GM19328 (cell line): ENCODE data around the gene GPSM3.
"Not testable (repeated sequence)": the region's sequence is repeated elsewhere in the genome, so short reads cannot be mapped to it uniquely, and the experiment has no call there.

Experiments
- ATAC-seq: cut with Tn5 transposase; IDR thresholded peaks from one replicate; pipeline ENCODE4 v1.9.1; 2021; ENCODE audit warnings: mild to moderate bottlenecking, moderate library complexity; ENCODE audit not compliant: unreplicated experiment

The GPSM3 gene, protein sequence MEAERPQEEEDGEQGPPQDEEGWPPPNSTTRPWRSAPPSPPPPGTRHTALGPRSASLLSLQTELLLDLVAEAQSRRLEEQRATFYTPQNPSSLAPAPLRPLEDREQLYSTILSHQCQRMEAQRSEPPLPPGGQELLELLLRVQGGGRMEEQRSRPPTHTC

DNA sequence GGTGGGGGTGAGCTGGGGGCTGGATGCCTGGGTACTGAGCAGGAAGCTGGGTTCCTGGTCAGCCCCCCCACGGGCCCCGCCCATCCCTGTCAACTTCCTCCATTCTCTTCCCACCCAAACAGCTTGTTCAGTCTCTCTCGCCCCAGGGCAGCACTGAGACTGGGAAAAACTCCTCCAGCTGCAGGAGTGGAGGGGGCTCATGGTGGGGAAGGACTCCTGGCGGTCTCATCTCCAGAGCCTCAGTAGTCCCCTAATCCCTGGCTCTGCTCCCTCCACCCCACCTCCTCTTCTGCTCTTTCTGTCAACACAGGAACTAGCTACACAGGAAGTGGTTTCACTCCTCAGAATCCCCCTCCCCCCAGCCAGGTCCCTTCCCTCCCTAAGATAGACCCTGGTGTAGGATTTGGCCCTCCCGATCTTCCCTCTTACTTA is at the start of gene GPSM3:
Gene GPSM3 (minus strand): TSS at position 36 of the 432 bp plus-strand sequence. CDS start 130 bp downstream, outside the sequence.
- ATAC-seq = no peak

- no peak for ATAC-seq
These were observed 48.2 kb upstream of the GPSM3 start for GRCh38 chr6:32240686-32241085.

DNA sequence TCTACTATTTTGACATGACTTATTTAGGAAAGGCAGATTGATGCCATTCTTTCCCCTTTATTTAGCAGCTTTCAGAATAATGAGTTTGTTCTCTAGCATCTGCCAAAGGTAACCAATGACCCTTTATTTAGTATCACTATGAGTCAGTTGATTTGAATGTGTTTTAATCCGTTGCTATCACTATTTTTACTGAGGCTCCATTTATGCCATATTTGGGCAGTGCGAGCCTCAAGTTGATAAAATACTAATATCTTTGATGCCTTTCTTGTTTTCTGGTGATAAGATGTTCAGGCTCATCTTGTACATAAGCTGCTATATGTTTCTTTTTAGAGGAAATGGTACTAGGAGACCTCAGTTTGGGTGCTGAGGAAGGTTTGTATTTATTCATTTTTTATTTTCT is 47.0 kb upstream of the GPSM3 start:
- no peak for ATAC-seq

DNA sequence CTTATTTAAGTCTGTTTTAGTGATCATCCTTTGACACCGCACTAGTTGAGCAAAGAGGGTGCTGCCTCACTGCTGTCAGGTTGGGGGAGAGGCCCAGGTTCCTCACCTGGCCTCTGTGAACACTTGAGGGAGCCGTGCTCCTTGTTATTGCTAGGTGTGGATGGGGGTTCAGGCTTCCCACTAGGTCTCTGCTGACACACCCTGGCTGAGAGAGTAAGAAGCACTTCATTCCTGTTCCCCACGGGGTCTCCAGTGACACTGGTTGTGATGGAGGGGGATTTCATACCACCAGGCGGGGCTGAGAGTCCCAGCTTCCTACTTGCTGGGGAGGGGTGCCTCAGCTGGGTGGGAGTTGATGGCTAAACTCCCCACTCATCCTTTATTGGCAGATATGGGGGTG is 42.5 kb upstream of the GPSM3 start:
- ATAC-seq = no peak

DNA sequence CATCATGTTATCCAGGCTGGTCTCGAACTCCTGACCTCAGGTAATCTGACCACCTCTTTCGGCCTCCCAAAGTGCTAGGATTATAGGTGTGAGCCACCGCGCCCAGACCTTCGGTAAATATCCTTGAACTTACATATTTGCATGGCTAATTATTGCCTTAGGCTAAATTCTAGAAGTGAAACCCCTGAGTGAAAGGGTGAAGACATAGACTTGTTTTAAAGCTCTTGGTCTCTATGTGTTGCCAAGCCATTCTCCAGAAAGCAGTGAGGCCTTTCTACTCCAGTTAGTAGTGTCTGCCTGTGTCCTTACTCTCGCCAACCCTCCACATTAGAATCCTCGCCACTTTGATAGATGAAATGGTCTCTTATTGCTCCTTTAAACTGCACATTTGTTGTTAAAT is 34.0 kb upstream of the GPSM3 start:
- no peak for ATAC-seq

DNA sequence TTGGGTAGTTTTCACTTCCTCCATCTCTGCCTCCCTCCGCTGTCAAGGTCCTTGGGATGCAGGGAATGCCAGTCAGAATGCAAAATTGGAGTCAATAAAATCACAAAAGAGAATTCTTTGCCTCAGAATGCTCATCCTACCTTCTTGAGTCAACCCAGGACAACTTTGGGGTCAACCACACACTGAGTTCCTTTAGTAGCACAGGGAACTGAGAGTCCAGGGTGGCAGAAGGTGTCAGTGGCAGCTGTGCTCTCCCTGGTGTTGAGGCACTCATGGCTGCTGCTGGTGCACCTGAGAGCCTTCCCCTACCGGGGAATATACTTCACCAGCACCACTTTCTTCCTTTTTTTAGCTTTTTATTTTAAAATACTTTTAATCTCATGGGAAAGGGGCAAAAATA is 32.3 kb upstream of the GPSM3 start:
- ATAC-seq = no peak

GRCh38 chr6:32223258-32224235 is 31.1 kb upstream of the GPSM3 start, which contains the start of gene NOTCH4:
NOTCH4 (minus strand) TSS chr6:32224067; CDS start chr6:32223928, 139 bp downstream.
- no peak for ATAC-seq

GRCh38 chr6:32222333-32223230 is 30.1 kb upstream of the GPSM3 start:
- no peak for ATAC-seq

DNA sequence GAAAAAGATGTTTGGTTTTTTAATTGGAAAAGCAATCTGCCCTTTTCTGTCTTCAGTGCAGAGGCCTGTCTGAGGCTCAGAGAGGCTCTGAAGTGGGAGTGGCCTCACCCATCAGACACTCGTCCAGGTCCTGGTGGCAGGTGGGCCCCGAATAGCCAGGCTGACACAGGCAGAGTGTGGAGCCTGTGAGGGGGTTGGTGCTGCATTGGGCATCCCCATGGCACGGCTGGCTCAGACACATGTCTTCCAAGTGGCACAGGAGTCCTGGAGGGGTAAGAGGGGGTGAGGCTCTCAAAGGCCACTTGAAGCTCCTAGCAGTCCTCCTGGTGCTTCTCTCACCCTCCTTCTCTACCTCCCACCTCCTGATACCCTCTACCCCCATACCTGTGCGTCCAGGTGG is 27.6 kb upstream of the GPSM3 start:
- no peak for ATAC-seq

DNA sequence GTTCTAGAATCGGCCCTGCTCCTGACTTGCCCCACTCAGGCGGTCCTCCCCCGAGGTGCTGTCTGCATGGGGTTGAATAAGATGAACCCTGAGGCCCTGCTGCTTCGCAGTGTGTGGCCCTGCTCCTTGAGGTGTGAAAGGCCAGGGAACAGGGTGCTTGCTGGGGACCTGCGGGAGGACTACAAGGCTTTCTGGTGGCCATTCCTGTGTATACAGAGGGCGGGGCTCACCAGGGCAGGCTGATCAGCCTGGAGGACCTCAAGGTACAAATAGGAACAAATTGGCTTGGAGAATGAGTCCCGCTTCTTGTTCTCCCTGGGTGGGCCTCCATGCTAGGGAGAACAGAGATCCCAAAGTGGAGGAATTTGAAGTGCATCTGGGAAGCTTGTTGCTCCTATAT is 25.7 kb upstream of the GPSM3 start:
- no peak for ATAC-seq

GRCh38 chr6:32216998-32217397 is 24.6 kb upstream of the GPSM3 start:
- ATAC-seq = no peak

GRCh38 chr6:32216285-32216684 is 23.8 kb upstream of the GPSM3 start:
- no peak for ATAC-seq

GRCh38 chr6:32215617-32216016 is 23.2 kb upstream of the GPSM3 start:
- ATAC-seq = no peak

- no peak for ATAC-seq
These were observed 21.7 kb upstream of the GPSM3 start for GRCh38 chr6:32214126-32214525.

GRCh38 chr6:32213649-32214048 is 21.2 kb upstream of the GPSM3 start:
- ATAC-seq = no peak

GRCh38 chr6:32212076-32212760 is 19.8 kb upstream of the GPSM3 start:
- no peak for ATAC-seq

DNA sequence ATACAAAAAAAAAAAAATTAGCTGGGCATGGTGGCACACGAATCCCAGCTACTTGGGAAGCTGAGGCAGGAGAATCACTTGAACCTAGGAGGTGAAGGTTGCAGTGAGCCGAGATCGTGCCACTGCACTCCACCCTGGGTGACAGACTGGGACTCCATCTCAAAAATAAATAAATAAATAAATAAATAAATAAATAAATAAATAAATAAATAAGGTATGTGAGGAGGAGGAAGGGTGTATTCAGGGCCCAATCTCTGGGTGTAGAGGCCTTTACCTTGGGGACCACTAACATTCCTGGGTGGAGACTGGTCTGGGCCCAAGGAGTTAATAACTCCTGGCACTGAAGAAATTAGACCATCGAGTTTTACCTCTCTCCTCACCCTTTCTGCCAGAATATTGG is 19.0 kb upstream of the GPSM3 start:
- not testable (repeated sequence) for ATAC-seq

DNA sequence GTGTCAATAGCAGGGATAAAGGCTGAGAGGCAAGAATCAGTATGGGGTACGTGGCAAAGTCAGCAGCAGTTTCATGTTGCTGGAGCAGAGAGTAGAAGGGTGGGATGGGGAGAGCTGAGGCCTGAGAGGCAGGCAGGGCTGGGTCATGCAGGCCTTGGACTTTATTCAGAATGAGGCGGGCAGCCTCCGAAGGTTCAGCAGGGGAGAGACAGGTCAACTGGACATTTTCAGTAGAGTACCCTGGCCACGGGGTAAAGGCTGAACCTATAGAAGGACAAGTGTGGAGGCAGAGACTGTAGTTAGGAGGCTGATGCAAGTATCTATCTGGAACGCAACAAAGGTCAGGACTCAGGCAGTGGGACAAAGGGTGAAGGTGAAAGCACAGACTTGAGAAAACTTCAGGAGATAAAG is 17.8 kb upstream of the GPSM3 start:
- no peak for ATAC-seq

- ATAC-seq = no peak
These were observed 16.6 kb upstream of the GPSM3 start for GRCh38 chr6:32208996-32209395.

GRCh38 chr6:32204268-32204715 is 11.8 kb upstream of the GPSM3 start:
- ATAC-seq = no peak
